ENCODE measurements around the gene GLRA1.
"Not testable (repeated sequence)": the region's sequence is repeated elsewhere in the genome, so short reads cannot be mapped to it uniquely, and the experiment has no call there.

GLRA1 gene

GRCh38 chr5:151900891-151901290, 23.8 kb downstream of the GLRA1 start:
- Histone ChIP-seq H3K9me3 (ENCODE audit: control insufficient read depth, low read length) (no peaks in the 10 kb centered on the region), H3K36me3 (ENCODE audit: control insufficient read depth, insufficient read depth, low read length) (no peaks in the 10 kb centered on the region), H3K4me1 (ENCODE audit: control insufficient read depth, insufficient read depth, low read length, poor library complexity, severe bottlenecking) (peaks cover 4% of the 10 kb centered on the region), H3K27ac (ENCODE audit: low read depth, low read length, severe bottlenecking) (no peak overlapping the region), H3K4me3 (ENCODE audit: extremely low read depth, insufficient read depth, low read length, poor library complexity, severe bottlenecking) (no peak overlapping the region)
- 86 to 90% methylated on average over 3 of the region's 3 CpGs for WGBS, 2 experiments (ENCODE audit: insufficient coverage in 2 of 2)

- no peaks in the 10 kb centered on the region for H3K36me3 ChIP-seq (ENCODE audit: control insufficient read depth, insufficient read depth, low read length)
- no peak overlapping the region for H3K4me3 ChIP-seq (ENCODE audit: extremely low read depth, insufficient read depth, low read length, poor library complexity, severe bottlenecking)
- no peak overlapping the region for H3K27ac ChIP-seq (ENCODE audit: low read depth, low read length, severe bottlenecking)
- H3K4me1 ChIP-seq (ENCODE audit: control insufficient read depth, insufficient read depth, low read length, poor library complexity, severe bottlenecking) = peaks cover 5% of the 10 kb centered on the region
- WGBS, 2 experiments (ENCODE audit: insufficient coverage in 2 of 2) = 50 to 73% methylated on average over 1 to 2 of the region's 2 CpGs
- no peaks in the 10 kb centered on the region for H3K9me3 ChIP-seq (ENCODE audit: control insufficient read depth, low read length)
These were observed 25.3 kb downstream of the GLRA1 start for GRCh38 chr5:151899399-151899798.

GRCh38 chr5:151897896-151898295, 26.8 kb downstream of the GLRA1 start:
- H3K27ac ChIP-seq (ENCODE audit: low read depth, low read length, severe bottlenecking) = no peak overlapping the region
- no peaks in the 10 kb centered on the region for H3K36me3 ChIP-seq (ENCODE audit: control insufficient read depth, insufficient read depth, low read length)
- peaks cover 5% of the 10 kb centered on the region for H3K4me1 ChIP-seq (ENCODE audit: control insufficient read depth, insufficient read depth, low read length, poor library complexity, severe bottlenecking)
- H3K9me3 ChIP-seq (ENCODE audit: control insufficient read depth, low read length) = no peaks in the 10 kb centered on the region
- WGBS, 2 experiments (ENCODE audit: insufficient coverage in 2 of 2) = 80% methylated on average over 1 of the region's 1 CpG; no CpG with 5 or more reads in 1 of the 2 experiments
- H3K4me3 ChIP-seq (ENCODE audit: extremely low read depth, insufficient read depth, low read length, poor library complexity, severe bottlenecking) = no peak overlapping the region

GRCh38 chr5:151897020-151897552, 27.6 kb downstream of the GLRA1 start:
- no CpG with 5 or more reads among the region's 2 CpGs for WGBS, 2 experiments (ENCODE audit: insufficient coverage in 2 of 2)
- Histone ChIP-seq H3K4me1 (ENCODE audit: control insufficient read depth, insufficient read depth, low read length, poor library complexity, severe bottlenecking) (peaks cover 5% of the 10 kb centered on the region), H3K9me3 (ENCODE audit: control insufficient read depth, low read length) (no peaks in the 10 kb centered on the region), H3K4me3 (ENCODE audit: extremely low read depth, insufficient read depth, low read length, poor library complexity, severe bottlenecking) (no peak overlapping the region), H3K36me3 (ENCODE audit: control insufficient read depth, insufficient read depth, low read length) (no peaks in the 10 kb centered on the region), H3K27ac (ENCODE audit: low read depth, low read length, severe bottlenecking) (no peak overlapping the region)

- H3K36me3 ChIP-seq (ENCODE audit: control insufficient read depth, insufficient read depth, low read length) = no peaks in the 10 kb centered on the region
- no peak overlapping the region for H3K4me3 ChIP-seq (ENCODE audit: extremely low read depth, insufficient read depth, low read length, poor library complexity, severe bottlenecking)
- H3K9me3 ChIP-seq (ENCODE audit: control insufficient read depth, low read length) = no peaks in the 10 kb centered on the region
- H3K27ac ChIP-seq (ENCODE audit: low read depth, low read length, severe bottlenecking) = peak overlapping the region; percentile 51
- WGBS, 2 experiments (ENCODE audit: insufficient coverage in 2 of 2) = 0 to 51% methylated on average over 1 to 2 of the region's 3 CpGs
- peaks cover 5% of the 10 kb centered on the region for H3K4me1 ChIP-seq (ENCODE audit: control insufficient read depth, insufficient read depth, low read length, poor library complexity, severe bottlenecking)
These were observed 28.5 kb downstream of the GLRA1 start for GRCh38 chr5:151896031-151896691.

GRCh38 chr5:151895660-151896030, 29.0 kb downstream of the GLRA1 start:
- WGBS, 2 experiments (ENCODE audit: insufficient coverage in 2 of 2) = 67 to 80% methylated on average over 3 to 4 of the region's 5 CpGs
- Histone ChIP-seq H3K27ac (ENCODE audit: low read depth, low read length, severe bottlenecking) (peak overlapping the region; percentile 51), H3K4me3 (ENCODE audit: extremely low read depth, insufficient read depth, low read length, poor library complexity, severe bottlenecking) (no peak overlapping the region), H3K36me3 (ENCODE audit: control insufficient read depth, insufficient read depth, low read length) (no peaks in the 10 kb centered on the region), H3K4me1 (ENCODE audit: control insufficient read depth, insufficient read depth, low read length, poor library complexity, severe bottlenecking) (peaks cover 5% of the 10 kb centered on the region), H3K9me3 (ENCODE audit: control insufficient read depth, low read length) (no peaks in the 10 kb centered on the region)

GRCh38 chr5:151893485-151893884, 31.2 kb downstream of the GLRA1 start:
- WGBS, 2 experiments (ENCODE audit: insufficient coverage in 2 of 2) = 86% methylated on average over 1 of the region's 2 CpGs; no CpG with 5 or more reads in 1 of the 2 experiments
- H3K9me3 ChIP-seq (ENCODE audit: control insufficient read depth, low read length); H3K36me3 ChIP-seq (ENCODE audit: control insufficient read depth, insufficient read depth, low read length); H3K4me1 ChIP-seq (ENCODE audit: control insufficient read depth, insufficient read depth, low read length, poor library complexity, severe bottlenecking); H3K4me3 ChIP-seq (ENCODE audit: extremely low read depth, insufficient read depth, low read length, poor library complexity, severe bottlenecking); H3K27ac ChIP-seq (ENCODE audit: low read depth, low read length, severe bottlenecking): not testable (repeated sequence)

GRCh38 chr5:151892393-151892792, 32.3 kb downstream of the GLRA1 start:
- no peaks in the 10 kb centered on the region for H3K36me3 ChIP-seq (ENCODE audit: control insufficient read depth, insufficient read depth, low read length)
- H3K4me3 ChIP-seq (ENCODE audit: extremely low read depth, insufficient read depth, low read length, poor library complexity, severe bottlenecking) = no peak overlapping the region
- H3K9me3 ChIP-seq (ENCODE audit: control insufficient read depth, low read length) = no peaks in the 10 kb centered on the region
- 87 to 98% methylated on average over 4 of the region's 4 CpGs for WGBS, 2 experiments (ENCODE audit: insufficient coverage in 2 of 2)
- no peak overlapping the region for H3K27ac ChIP-seq (ENCODE audit: low read depth, low read length, severe bottlenecking)
- H3K4me1 ChIP-seq (ENCODE audit: control insufficient read depth, insufficient read depth, low read length, poor library complexity, severe bottlenecking) = peaks cover 5% of the 10 kb centered on the region

- Histone ChIP-seq H3K9me3 (ENCODE audit: control insufficient read depth, low read length) (no peaks in the 10 kb centered on the region), H3K27ac (ENCODE audit: low read depth, low read length, severe bottlenecking) (no peak overlapping the region), H3K36me3 (ENCODE audit: control insufficient read depth, insufficient read depth, low read length) (no peaks in the 10 kb centered on the region), H3K4me3 (ENCODE audit: extremely low read depth, insufficient read depth, low read length, poor library complexity, severe bottlenecking) (no peak overlapping the region), H3K4me1 (ENCODE audit: control insufficient read depth, insufficient read depth, low read length, poor library complexity, severe bottlenecking) (no peaks in the 10 kb centered on the region)
- WGBS, 2 experiments (ENCODE audit: insufficient coverage in 2 of 2) = 74 to 82% methylated on average over 2 to 3 of the region's 3 CpGs
These were observed 34.4 kb downstream of the GLRA1 start for GRCh38 chr5:151890299-151890698.

GRCh38 chr5:151889614-151890013, 35.0 kb downstream of the GLRA1 start:
- Histone ChIP-seq H3K9me3 (ENCODE audit: control insufficient read depth, low read length) (no peaks in the 10 kb centered on the region), H3K4me1 (ENCODE audit: control insufficient read depth, insufficient read depth, low read length, poor library complexity, severe bottlenecking) (no peaks in the 10 kb centered on the region), H3K36me3 (ENCODE audit: control insufficient read depth, insufficient read depth, low read length) (no peaks in the 10 kb centered on the region), H3K27ac (ENCODE audit: low read depth, low read length, severe bottlenecking) (no peak overlapping the region), H3K4me3 (ENCODE audit: extremely low read depth, insufficient read depth, low read length, poor library complexity, severe bottlenecking) (no peak overlapping the region)
- WGBS, 2 experiments (ENCODE audit: insufficient coverage in 2 of 2) = 58 to 70% methylated on average over 3 to 5 of the region's 6 CpGs

GRCh38 chr5:151886546-151887275, 37.9 kb downstream of the GLRA1 start:
- Histone ChIP-seq H3K36me3 (ENCODE audit: control insufficient read depth, insufficient read depth, low read length) (no peaks in the 10 kb centered on the region), H3K4me1 (ENCODE audit: control insufficient read depth, insufficient read depth, low read length, poor library complexity, severe bottlenecking) (no peaks in the 10 kb centered on the region), H3K9me3 (ENCODE audit: control insufficient read depth, low read length) (no peaks in the 10 kb centered on the region), H3K27ac (ENCODE audit: low read depth, low read length, severe bottlenecking) (no peak overlapping the region), H3K4me3 (ENCODE audit: extremely low read depth, insufficient read depth, low read length, poor library complexity, severe bottlenecking) (no peak overlapping the region)
- 73 to 91% methylated on average over 2 of the region's 4 CpGs for WGBS, 2 experiments (ENCODE audit: insufficient coverage in 2 of 2)
